Heart left ventricle (tissue), 13 donors: ENCODE measurements around the gene XCL2.

Source experiments
- CTCF ChIP-seq, 12 donors: fragments of 200-600 bp; sonication (generic) in 4 of 12; IDR thresholded peaks; one replicate each; pipeline versions ENCODE4 v1.5.0 to v1.8.0; 2018 to 2022; ENCODE audit warnings: antibody characterized with exemption in 12 of 12, mild to moderate bottlenecking in 5 of 12
- POLR2A ChIP-seq, 2 donors: fragments of 450-650 bp; IDR thresholded peaks; one replicate each; pipeline ENCODE4 v1.6.1; 2017; ENCODE audit warnings: antibody characterized with exemption in 2 of 2, mild to moderate bottlenecking in 2 of 2, moderate library complexity in 2 of 2
- donor health status: ischemic (EF 13 %, LVEDD 7.1; RV severe dilation, severe dysfunction).
- donor health status: DM: no; HTN: yes; CAD: no.
- donor health status: DM: no; HTN: no; CAD: no.
- donor health status: ischemic (EF 25% LVEDD 6.9; RV normal size, moderate dysfunction).
- donor health status: ischemic (EF 25% LVEDD 5.7; RV mildly dilated, moderate dysfunction).
- donor health status: ischemic (EF 35%, LVEDD 5.7; RV mildly dilated, moderate dysfunction).
- donor health status: nonischemic (EF 11% LVEDD 7.7; RV severe dilation, severe dysfunction).
- donor health status: DM: yes; HTN: yes; CAD: no.
- donor health status: PGD.
- donor health status: ischemic (EF 29% LVEDD 5.4; RV normal size, mild dysfunction).
- donor health status: nonischemic (EF 23%, LVEDD 6.1; RV moderate dilation, normal function).

GRCh38 chr1:168589167-168589566 is 45.4 kb upstream of the XCL2 start:
- TF ChIP-seq CTCF (IDR thresholded peaks at IDR 0.05) (no peak), POLR2A (IDR thresholded peaks at IDR 0.05) (no peak)
